Stimulated activated CD4-positive, alpha-beta T cell treated with anti-CD3 and anti-CD28 coated beads, Interleukin-1b, Interleukin-23, amount 100 ng/mL, for 4 hours (primary cell): ENCODE measurements around the gene SYCP2L.

Experiments
- DNase-seq, 2 donors: peaks; one replicate each; pipeline ENCODE4 v3.0.0-alpha.2; 2020; ENCODE audit warnings: low read depth in 2 of 2

The SYCP2L gene

DNA sequence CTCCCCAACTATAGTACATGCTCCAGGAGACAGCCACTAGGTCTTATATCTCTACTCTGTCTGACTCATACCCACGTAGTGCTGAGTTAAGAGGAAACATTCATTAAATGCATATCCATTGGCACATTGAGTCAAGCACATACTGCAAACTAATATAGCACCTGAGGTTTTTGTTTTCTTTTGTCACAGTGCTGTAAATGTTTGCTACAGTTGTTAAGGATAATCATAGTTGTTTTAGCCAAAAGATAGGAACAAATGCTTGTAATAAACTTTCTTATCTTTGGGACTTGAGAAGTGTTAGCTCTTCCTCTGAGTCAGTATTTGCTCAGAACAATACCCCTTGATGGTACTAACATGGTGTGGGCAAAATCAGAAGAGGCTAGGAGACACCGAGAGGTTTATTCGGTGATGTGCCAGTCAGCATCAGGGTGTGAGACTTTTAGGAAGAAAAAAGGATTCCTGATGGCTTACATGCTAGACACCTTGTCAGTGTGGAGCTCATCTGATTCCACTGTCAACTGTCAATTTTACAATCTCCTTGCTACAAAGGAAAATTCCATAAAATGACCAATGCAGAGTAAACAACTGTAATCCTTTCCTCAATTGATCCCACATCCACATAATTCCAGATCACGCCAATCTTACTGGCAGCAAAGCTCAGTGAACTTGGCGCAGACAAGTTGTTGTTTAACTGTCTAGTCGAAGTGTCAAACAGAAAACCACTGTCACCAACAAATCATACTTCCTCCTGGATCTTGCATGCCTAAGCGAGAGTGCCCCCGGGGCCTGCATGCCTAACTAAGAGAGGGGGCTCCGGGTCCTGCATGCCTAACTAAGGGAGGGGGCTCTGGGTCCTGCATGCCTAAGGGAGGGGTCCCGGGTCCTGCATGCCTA lies 121.1 kb downstream of the SYCP2L start:
- DNase-seq, result no peak

DNA sequence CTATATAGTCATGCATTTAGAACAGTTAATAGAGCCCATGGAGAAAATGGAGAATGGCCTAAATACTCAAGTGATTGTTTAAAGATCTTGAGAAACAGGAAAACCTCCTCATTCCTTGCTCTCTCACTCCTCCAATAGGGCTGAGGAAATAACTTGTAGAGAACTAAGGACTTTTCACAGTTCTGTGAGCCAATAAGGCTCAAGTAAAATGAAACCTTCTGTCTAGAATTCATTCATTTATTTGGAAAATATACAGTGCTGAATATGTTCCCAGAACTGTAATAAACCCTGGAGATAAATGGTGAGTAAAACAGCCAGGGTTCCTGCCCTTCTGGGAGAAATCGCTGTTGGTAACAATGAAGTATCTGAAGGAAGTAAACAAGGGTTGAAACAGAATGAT lies 122.0 kb downstream of the SYCP2L start:
- DNase-seq, result no peak

DNA sequence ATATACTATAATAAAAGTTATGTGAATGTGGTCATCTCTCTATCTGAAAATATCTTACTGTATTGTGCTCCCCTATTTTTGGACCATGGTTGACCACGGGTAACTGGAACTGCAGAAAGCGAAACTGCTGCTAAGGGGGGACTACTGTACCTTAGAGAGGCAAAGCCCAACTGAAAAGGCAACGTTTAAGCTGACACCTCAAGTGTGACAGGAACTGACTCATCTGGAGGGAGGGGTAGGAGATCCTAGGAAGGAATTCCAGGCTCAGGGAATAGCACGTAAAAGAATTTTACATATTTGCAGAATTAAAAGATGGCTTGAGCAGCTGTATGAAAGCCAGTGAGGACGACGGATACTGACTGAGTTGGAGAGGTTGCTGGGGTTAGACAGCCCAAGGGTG lies 122.5 kb downstream of the SYCP2L start:
- no peak for DNase-seq

DNA sequence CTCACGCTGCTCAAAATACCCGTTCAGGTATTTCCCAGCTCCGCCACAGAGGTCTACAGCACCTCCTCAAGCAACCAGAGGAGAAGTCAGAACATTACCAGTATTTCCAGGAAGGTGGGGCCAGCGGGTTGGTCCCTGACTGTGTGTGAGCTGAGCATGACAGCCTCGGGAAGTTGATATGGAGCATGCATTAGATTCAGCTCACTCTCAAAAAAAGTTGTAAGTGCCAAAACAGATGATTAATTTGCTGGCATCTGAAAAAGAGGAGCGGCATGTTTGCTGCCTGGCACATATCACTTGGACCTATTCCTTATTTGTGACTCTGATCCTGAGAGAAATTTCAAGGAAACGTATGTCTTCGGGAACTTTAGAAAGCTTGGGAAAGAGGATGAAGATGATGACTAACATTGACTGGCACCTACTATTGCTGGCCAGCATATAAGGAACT lies 125.0 kb downstream of the SYCP2L start:
- DNase-seq, result no peak

DNA sequence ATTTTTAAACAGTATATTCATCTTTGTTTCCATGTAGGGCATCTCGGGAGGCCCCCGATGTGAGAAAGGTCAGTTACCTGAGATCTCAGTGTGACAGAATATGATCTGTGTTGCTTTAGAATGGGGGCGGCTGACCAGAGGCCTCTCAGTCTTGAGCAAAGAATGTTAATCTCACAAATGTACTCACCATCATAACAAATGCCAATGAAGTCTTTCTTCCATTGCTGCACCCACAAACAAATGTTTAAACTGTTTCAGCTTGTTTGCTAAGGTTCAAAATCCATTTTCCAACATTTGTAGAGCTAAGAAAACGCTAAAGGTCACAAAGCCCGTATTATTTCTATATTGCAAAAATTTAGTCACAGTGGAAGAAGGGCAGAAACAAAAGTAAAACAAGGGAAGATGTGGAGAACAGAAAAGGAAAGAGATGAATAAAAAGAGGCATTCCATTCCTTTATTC lies 125.5 kb downstream of the SYCP2L start:
- DNase-seq, result no peak

DNA sequence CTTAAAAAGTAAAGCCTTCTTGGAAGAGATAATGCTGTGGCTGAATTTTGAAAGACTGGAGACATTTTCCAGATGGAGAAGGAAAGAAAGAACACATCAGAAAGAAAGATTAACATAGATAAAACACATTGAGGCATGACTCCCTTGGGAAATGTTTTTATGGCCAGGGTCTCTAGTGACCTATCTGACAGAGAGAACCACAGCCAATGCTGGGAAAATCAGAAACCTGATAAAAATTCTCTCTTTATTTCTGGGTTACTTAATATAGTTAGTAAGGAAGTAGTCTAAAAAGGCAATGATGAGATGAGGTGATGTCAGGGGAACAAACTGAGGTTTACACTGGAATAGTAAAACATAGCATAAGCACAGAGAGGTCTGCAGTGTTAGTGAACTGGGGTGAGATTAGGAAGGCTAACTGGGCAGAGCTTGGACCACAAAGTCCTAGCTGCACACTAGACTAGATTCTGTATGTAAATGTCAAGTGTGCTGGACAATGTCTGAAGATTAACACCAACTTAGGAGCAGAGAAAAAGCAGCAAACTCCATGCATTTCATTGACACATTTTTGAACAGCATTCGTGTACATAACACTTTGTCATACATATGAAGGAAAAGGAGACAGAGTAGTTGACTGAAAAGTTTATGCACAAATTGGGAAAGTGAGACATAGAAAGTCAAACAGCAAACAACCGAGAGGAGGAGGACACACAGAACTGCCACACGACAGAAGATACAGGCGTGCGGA lies 126.3 kb downstream of the SYCP2L start:
- DNase-seq, result no peak

DNA sequence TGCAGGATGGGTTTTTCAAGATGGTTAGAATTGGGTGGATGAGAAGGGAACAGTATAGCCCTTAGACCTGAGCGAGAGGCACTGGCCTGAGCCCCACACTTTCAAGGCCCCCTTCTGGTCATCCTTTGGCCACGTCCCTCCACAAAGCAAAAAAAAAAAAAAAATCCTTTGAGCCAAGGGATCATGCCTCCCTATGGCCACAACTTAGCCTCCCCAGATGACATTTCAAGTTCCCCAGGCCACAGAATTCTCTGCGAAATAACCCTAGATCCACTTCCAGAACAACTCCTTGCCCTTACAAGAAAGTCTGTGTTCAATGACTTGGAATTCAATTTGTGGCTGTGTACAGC lies 126.8 kb downstream of the SYCP2L start:
- no peak for DNase-seq

DNA sequence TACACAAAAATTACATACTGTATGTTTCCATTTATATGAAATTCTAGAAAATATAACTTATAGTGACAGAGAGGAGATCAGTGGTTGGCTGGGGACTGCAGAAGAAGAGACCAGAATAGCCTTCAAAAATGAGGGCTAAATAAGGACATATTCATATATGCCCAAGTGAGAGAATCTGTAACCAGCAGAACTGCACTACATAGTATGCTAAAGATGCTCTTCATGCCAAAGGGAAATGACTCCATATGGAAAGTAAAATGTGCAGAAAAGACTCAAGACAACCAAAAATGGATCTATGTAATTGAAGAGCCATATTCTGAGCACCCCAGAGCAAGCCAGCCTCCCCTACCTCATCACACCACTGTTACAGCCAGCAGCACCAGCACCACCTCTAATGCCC lies 128.2 kb downstream of the SYCP2L start:
- no peak for DNase-seq

DNA sequence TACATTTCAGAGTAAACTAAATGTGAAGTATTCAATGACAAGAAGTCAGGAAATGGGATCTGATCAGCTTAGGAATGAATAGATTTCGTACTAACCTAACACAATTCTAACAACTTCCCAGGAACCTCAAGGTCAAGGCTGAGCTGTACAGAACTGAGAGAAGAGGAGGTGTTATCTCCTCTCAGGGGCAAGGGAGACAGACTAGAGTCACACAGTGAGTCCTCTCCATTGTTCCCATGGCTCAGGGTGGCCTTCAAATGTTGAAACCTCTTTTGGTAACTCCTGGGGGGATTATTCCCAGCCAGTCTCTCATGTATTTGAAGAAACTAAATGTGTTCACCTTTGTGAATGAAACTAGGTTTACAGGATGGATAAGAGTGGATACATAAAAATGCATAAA lies 129.6 kb downstream of the SYCP2L start:
- no peak for DNase-seq

DNA sequence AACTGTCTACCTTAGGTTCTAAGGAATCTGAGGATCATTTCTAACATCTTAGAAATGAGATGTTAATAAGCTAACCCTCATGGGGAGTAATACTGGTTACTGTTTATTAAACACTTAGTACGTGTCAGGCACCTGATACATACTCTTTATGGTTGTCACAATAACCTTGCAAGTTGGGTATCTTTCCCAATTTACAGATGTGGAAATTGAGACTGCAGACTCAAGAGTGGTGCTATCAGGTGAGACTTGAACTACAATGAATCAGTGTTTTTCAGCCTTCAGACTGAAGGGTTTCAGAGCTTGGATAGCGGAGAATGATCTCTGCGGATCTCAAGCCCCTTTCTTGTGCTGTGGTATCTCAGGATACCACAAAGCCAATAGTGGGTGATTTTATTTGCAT lies 130.2 kb downstream of the SYCP2L start:
- no peak for DNase-seq

DNA sequence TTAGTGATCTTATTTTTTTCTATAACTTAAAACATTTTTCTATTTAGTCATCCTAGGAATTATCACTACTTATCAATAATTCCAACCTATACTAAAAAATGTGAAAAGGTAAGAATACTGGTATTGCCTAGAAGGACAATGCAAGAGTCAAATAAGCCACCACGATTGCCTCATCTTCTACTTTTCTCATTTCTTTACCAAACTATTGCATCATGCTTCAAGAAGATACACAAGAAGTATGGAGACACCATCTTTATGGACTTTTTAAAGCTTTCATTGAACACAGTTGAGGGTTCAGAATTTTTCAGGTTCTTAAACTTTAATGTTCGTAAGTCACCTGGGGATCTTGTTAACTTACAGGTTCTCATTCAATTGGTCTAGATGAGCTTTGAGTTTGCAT lies 131.4 kb downstream of the SYCP2L start:
- no peak for DNase-seq

DNA sequence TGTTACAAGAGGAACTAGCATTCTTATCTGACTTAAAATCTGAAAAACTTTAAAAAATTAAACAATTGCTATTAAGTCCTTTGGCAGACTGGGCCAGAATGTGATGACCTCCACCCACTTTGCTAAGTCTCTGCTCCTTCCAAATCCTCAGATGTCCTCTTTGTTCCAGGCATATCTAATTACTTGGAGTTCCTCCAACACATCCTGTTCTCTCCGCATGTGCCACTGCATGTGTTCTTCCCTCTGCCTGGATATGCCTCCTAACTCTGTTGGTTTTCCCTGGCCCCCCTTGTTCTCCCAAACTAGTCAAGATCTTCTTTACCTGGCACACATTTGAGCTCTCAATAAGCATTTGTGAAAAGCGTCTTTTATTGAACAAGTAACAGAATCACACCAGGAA lies 134.2 kb downstream of the SYCP2L start:
- DNase-seq, result no peak

DNA sequence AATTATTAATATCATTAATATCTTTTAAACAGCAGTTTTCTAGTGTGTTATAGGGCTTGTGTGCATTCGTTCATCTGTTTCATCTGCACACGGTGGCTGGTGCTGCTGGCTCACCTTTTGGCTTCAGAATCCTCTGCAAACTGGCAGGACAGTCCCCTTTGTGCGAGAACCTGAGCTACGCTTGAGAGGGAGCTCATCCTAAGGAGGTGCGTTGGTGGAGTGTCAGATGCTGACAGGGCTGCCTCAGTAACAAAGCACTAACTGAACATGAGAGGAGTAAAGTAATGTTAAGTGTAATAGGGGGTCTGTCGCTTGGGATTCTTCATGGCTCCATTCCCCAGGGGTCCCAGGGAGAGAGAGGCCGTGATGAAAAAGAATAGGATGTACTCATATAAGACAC lies 134.9 kb downstream of the SYCP2L start:
- no peak for DNase-seq

DNA sequence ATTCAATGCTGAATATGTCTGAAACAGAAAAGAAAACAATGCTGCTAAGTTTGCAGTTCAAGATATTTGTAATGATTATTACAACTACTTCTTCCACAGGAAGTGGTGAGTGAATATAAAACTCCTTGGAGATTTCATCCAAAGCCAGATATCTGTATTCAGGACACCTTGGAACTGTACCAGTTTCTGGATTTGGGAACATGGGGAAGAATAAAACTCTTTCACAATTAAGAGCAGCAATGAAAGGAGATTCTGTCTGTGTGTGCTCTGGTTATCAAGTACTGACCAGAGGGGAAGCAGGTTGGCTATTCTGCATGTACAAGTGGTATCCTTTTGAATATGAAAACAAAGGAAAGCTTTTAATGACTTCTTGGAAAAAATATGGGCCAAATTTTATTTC lies 136.2 kb downstream of the SYCP2L start:
- DNase-seq, result no peak
